Activated naive CD8-positive, alpha-beta T cell treated with anti-CD3 and anti-CD28 coated beads, Interleukin-2, amount 50 U/mL, for 24 hours (primary cell): Measurements from ENCODE around the gene MICAL2.

Experiments used
- ATAC-seq: fragments of 150-1000 bp; cut with Tn5 transposase; one replicate; pipeline ENCODE4 v1.10.0; 2021
- DNase-seq: peaks from one replicate; pipeline ENCODE4 v3.0.0; 2021
- H3K27ac Mint-ChIP-seq: one replicate; pipeline ENCODE4 v1.8.0; 2021; ENCODE audit warnings: mild to moderate bottlenecking, mixed read lengths
- H3K27me3 Mint-ChIP-seq: one replicate; pipeline ENCODE4 v1.8.0; 2021; ENCODE audit warnings: mixed read lengths
- H3K36me3 Mint-ChIP-seq: one replicate; pipeline ENCODE4 v1.8.0; 2021; ENCODE audit warnings: low read depth, mixed read lengths
- H3K4me1 Mint-ChIP-seq: one replicate; pipeline ENCODE4 v1.8.0; 2021; ENCODE audit warnings: mixed read lengths
- H3K4me3 Mint-ChIP-seq: one replicate; pipeline ENCODE4 v1.8.0; 2021; ENCODE audit warnings: mild to moderate bottlenecking, moderate library complexity, mixed read lengths
- H3K9me3 Mint-ChIP-seq: one replicate; pipeline ENCODE4 v1.8.0; 2021; ENCODE audit warnings: mixed read lengths

The MICAL2 gene

DNA sequence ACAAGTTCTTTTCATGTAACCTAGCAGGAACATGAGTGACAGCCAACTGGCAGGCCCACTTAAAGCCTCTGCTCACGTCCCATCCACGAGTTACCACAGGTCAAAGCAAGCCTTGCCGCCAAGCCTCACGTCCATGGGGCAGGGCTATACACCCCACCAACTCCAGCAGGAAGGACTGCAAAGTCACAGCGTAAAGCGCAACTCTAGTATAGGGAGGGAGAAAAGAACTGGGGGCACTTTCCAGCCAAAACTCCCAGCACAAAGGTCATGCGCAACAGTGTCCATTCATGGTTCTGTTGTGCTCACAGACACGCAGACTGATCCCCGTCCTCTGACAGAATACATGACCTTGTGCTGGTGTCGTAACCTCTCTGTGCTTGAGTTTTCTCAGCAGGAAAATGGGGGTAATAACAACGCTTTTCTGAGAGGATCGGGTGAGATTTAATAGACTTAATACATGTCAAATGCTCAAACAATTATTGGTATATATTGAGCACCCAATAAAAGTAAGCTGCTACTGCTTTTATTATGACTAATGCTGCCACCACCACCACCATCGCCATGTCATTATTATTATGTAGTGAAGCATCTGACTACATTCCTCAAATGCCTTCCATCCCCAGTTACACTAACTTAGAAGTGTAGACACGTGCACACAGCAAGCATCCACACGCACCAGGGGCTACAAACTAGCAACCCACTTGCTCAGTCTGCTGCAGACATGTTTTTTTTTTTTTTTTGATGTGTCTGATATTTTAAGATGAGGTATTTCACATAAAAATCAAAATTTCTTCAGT, 162.6 kb downstream of the MICAL2 start:
- no peak for ATAC-seq
- H3K4me3 Mint-ChIP-seq: no peak overlapping the region
- no peak for DNase-seq
- H3K27me3 Mint-ChIP-seq: no peaks in the 10 kb centered on the region
- H3K27ac Mint-ChIP-seq: no peak overlapping the region
- no peaks in the 10 kb centered on the region for H3K9me3 Mint-ChIP-seq
- H3K4me1 Mint-ChIP-seq: no peaks in the 10 kb centered on the region
- H3K36me3 Mint-ChIP-seq: no peaks in the 10 kb centered on the region

DNA sequence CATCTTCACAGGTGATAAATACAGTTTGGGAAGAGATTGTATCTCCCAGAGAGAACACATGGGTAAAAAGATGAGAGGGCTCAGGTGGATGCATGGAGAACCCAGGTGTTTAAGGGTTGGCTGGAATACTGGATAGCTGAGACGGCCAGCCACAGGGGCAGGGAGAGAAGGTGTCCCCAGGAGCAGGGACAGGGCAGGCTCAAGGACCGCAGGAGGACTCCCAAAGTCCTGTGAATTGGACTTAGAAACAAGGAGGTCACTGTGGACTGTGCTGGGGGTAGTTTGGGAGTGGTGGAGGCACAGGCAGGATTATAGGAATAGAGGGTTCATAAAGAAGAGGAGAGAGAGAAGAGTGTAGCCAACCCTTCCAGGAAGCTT, 163.2 kb downstream of the MICAL2 start:
- Mint-ChIP-seq H3K4me1 (no peaks in the 10 kb centered on the region), H3K27me3 (no peaks in the 10 kb centered on the region), H3K36me3 (no peaks in the 10 kb centered on the region), H3K9me3 (no peaks in the 10 kb centered on the region), H3K4me3 (no peak overlapping the region), H3K27ac (no peak overlapping the region)
- ATAC-seq: no peak
- no peak for DNase-seq

DNA sequence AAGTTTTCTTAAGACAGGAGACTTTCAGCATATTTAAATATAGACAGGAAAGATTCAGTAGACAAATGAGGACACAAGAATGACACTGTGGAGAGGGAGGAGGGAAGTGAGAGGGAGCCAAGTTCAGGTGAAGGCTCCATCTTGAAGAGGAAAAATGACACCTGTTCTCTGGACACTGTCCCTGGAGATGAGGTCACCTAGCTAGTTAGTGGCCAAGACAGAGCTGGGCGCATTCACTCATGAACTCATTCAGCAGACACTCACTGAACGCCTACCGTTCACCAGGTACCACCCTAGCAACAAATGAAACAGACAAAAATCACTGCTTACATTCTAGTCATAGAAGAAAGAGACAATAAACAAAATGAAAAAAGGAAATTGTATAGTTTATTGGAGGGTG, 163.7 kb downstream of the MICAL2 start:
- H3K27ac Mint-ChIP-seq: no peak overlapping the region
- H3K4me3 Mint-ChIP-seq: no peak overlapping the region
- no peak for ATAC-seq

GRCh38 chr11:12274558-12275197, 164.3 kb downstream of the MICAL2 start:
- Mint-ChIP-seq H3K4me1 (no peaks in the 10 kb centered on the region), H3K27me3 (no peaks in the 10 kb centered on the region), H3K9me3 (no peaks in the 10 kb centered on the region), H3K27ac (no peak overlapping the region), H3K36me3 (no peaks in the 10 kb centered on the region), H3K4me3 (no peak overlapping the region)
- no peak for DNase-seq
- ATAC-seq: no peak

More for the DNA sequence above, 163.7 kb downstream of the MICAL2 start:
- Mint-ChIP-seq H3K4me1 (no peaks in the 10 kb centered on the region), H3K9me3 (no peaks in the 10 kb centered on the region), H3K36me3 (no peaks in the 10 kb centered on the region), H3K27me3 (no peaks in the 10 kb centered on the region)
- DNase-seq: no peak

- H3K36me3 Mint-ChIP-seq: no peaks in the 10 kb centered on the region
- ATAC-seq (no peak), DNase-seq (no peak)
- no peak overlapping the region for H3K27ac Mint-ChIP-seq
- H3K4me3 Mint-ChIP-seq: no peak overlapping the region
- peaks cover 6% of the 10 kb centered on the region for H3K4me1 Mint-ChIP-seq
- H3K9me3 Mint-ChIP-seq: no peaks in the 10 kb centered on the region
- no peaks in the 10 kb centered on the region for H3K27me3 Mint-ChIP-seq
Observed at GRCh38 chr11:12275818-12276217, 165.4 kb downstream of the MICAL2 start.

GRCh38 chr11:12276356-12276755, 166.0 kb downstream of the MICAL2 start:
- no peak overlapping the region for H3K27ac Mint-ChIP-seq
- no peaks in the 10 kb centered on the region for H3K27me3 Mint-ChIP-seq

GRCh38 chr11:12276831-12277475, 166.6 kb downstream of the MICAL2 start:
- Mint-ChIP-seq H3K4me3 (no peak overlapping the region), H3K27me3 (no peaks in the 10 kb centered on the region), H3K9me3 (no peaks in the 10 kb centered on the region), H3K27ac (no peak overlapping the region), H3K4me1 (peaks cover 15% of the 10 kb centered on the region), H3K36me3 (no peaks in the 10 kb centered on the region)
- DNase-seq (no peak), ATAC-seq (no peak)

More at GRCh38 chr11:12276356-12276755, 166.0 kb downstream of the MICAL2 start:
- no peak for DNase-seq
- Mint-ChIP-seq H3K9me3 (no peaks in the 10 kb centered on the region), H3K36me3 (no peaks in the 10 kb centered on the region), H3K4me3 (no peak overlapping the region), H3K4me1 (peaks cover 10% of the 10 kb centered on the region)
- ATAC-seq: no peak

GRCh38 chr11:12278766-12279671, 168.6 kb downstream of the MICAL2 start:
- ATAC-seq (no peak), DNase-seq (no peak)
- Mint-ChIP-seq H3K4me1 (peaks cover 15% of the 10 kb centered on the region), H3K9me3 (no peaks in the 10 kb centered on the region), H3K27me3 (peaks cover 3% of the 10 kb centered on the region), H3K36me3 (no peaks in the 10 kb centered on the region), H3K27ac (no peak overlapping the region), H3K4me3 (no peak overlapping the region)

- no peak overlapping the region for H3K4me3 Mint-ChIP-seq
- peaks cover 3% of the 10 kb centered on the region for H3K27me3 Mint-ChIP-seq
- DNase-seq (no peak), ATAC-seq (no peak)
- peaks cover 15% of the 10 kb centered on the region for H3K4me1 Mint-ChIP-seq
- no peak overlapping the region for H3K27ac Mint-ChIP-seq
- no peaks in the 10 kb centered on the region for H3K9me3 Mint-ChIP-seq
- H3K36me3 Mint-ChIP-seq: no peaks in the 10 kb centered on the region
Observed at GRCh38 chr11:12279672-12280108, 169.3 kb downstream of the MICAL2 start.

- ATAC-seq: no peak
- Mint-ChIP-seq H3K36me3 (no peaks in the 10 kb centered on the region), H3K27me3 (peaks cover 3% of the 10 kb centered on the region), H3K4me3 (no peak overlapping the region), H3K9me3 (no peaks in the 10 kb centered on the region), H3K4me1 (peaks cover 15% of the 10 kb centered on the region), H3K27ac (peak overlapping the region; percentile 8)
- DNase-seq: no peak
Observed at GRCh38 chr11:12280199-12280837, 169.9 kb downstream of the MICAL2 start.

DNA sequence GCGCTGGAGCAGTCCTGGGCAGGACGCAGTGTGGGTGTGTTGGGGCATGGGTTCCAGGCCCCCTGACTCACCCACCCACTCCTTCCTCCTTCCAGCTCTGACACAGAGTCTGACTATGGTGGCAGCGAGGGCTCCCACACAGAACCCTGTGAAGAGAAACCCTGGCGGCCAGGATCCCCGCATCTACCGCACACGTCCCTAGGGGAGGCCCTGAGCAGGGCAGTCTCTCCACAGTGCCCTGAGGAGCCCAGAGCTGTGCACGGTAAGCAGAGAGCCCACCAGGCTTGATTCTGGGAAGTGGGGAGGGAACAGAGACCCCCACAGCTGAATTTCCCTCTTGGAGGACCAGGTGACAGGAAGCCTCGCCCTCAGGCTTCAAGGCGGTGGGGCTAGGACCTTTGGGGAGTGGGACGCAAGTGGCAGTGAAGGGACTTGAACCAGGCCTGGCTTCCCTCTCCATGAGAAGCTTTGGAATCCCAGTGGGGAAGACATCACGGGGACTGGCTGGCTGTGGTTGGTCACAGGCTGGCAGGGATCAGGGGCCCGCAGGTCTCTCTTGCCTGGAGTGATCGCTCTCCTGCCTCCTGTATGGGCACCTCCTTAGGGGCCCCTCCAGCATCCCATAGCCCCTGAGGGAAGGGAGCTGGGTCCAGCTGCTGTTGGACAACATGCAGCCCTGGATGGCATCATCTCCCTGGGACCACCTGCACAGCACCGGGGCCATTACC, 170.6 kb downstream of the MICAL2 start:
- H3K9me3 Mint-ChIP-seq: no peaks in the 10 kb centered on the region
- DNase-seq (peak; percentile 12), ATAC-seq (peak; percentile 59)
- H3K27ac Mint-ChIP-seq: no peak overlapping the region
- no peak overlapping the region for H3K4me3 Mint-ChIP-seq
- H3K27me3 Mint-ChIP-seq: peaks cover 3% of the 10 kb centered on the region
- no peaks in the 10 kb centered on the region for H3K36me3 Mint-ChIP-seq
- H3K4me1 Mint-ChIP-seq: peaks cover 15% of the 10 kb centered on the region

GRCh38 chr11:12281571-12282478, 171.4 kb downstream of the MICAL2 start:
- Mint-ChIP-seq H3K27ac (peak overlapping the region; percentile 25), H3K9me3 (no peaks in the 10 kb centered on the region), H3K4me1 (peaks cover 15% of the 10 kb centered on the region), H3K27me3 (peaks cover 3% of the 10 kb centered on the region), H3K4me3 (no peak overlapping the region), H3K36me3 (no peaks in the 10 kb centered on the region)
- ATAC-seq (peak; percentile 29), DNase-seq (peak; percentile 82)
